ENCODE data around the gene NBEA. TPM values are rescaled to one million over a fixed set of nuclear protein-coding genes. Genes with fewer than 3 reads are reported as not detected.

NBEA gene
- total RNA-seq, 1 experiment from 2014 or later = 3.3 TPM

DNA sequence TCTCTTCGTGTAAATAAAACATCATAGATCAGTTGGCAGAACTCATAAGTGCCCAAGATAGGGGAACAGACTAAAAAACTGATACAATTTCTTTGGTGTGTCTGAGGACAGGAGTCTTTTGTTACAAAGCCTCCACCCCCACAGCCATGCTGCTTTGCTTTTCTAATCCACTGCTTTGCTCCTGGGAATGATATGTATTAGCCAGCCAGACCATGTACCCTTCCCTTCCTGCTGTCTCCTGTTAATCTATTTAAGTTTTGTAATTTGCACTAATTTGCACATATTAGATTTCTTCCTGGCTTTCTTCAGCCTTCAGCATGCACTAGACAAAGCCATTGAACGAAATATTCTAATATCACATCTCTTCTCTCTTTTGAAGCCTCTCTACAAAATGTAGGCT lies 403.9 kb downstream of the NBEA start:
- H3K4me3 ChIP-seq (ENCODE audit: low read depth in 2 of 2, low read length in 2 of 2) = no peak overlapping the region
- TF ChIP-seq POLR2AphosphoS5 (IDR thresholded peaks at IDR 0.05; ENCODE audit: low read depth, low read length) = no peak
- no peak for TF ChIP-seq TCF7L2 (IDR thresholded peaks at IDR 0.05; ENCODE audit: low read depth, low read length)
- TF ChIP-seq, protein P1, sequence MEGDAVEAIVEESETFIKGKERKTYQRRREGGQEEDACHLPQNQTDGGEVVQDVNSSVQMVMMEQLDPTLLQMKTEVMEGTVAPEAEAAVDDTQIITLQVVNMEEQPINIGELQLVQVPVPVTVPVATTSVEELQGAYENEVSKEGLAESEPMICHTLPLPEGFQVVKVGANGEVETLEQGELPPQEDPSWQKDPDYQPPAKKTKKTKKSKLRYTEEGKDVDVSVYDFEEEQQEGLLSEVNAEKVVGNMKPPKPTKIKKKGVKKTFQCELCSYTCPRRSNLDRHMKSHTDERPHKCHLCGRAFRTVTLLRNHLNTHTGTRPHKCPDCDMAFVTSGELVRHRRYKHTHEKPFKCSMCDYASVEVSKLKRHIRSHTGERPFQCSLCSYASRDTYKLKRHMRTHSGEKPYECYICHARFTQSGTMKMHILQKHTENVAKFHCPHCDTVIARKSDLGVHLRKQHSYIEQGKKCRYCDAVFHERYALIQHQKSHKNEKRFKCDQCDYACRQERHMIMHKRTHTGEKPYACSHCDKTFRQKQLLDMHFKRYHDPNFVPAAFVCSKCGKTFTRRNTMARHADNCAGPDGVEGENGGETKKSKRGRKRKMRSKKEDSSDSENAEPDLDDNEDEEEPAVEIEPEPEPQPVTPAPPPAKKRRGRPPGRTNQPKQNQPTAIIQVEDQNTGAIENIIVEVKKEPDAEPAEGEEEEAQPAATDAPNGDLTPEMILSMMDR (IDR thresholded peaks at IDR 0.05) = no peak
- TF ChIP-seq, protein P2, sequence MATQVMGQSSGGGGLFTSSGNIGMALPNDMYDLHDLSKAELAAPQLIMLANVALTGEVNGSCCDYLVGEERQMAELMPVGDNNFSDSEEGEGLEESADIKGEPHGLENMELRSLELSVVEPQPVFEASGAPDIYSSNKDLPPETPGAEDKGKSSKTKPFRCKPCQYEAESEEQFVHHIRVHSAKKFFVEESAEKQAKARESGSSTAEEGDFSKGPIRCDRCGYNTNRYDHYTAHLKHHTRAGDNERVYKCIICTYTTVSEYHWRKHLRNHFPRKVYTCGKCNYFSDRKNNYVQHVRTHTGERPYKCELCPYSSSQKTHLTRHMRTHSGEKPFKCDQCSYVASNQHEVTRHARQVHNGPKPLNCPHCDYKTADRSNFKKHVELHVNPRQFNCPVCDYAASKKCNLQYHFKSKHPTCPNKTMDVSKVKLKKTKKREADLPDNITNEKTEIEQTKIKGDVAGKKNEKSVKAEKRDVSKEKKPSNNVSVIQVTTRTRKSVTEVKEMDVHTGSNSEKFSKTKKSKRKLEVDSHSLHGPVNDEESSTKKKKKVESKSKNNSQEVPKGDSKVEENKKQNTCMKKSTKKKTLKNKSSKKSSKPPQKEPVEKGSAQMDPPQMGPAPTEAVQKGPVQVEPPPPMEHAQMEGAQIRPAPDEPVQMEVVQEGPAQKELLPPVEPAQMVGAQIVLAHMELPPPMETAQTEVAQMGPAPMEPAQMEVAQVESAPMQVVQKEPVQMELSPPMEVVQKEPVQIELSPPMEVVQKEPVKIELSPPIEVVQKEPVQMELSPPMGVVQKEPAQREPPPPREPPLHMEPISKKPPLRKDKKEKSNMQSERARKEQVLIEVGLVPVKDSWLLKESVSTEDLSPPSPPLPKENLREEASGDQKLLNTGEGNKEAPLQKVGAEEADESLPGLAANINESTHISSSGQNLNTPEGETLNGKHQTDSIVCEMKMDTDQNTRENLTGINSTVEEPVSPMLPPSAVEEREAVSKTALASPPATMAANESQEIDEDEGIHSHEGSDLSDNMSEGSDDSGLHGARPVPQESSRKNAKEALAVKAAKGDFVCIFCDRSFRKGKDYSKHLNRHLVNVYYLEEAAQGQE (IDR thresholded peaks at IDR 0.05; ENCODE audit: insufficient read depth in 1 of 2, low read depth in 2 of 2, low read length in 1 of 2) = no peak
- TF ChIP-seq SIN3A (IDR thresholded peaks at IDR 0.05; ENCODE audit: borderline replicate concordance, insufficient read depth, low read depth, low read length) = no peak
- H3K27ac ChIP-seq (ENCODE audit: low read length) = no peak overlapping the region
- intact Hi-C loops (cut with micrococcal nuclease; ENCODE audit: unreplicated experiment) = no loop called here
- ATAC-seq (no peak), DNase-seq (ENCODE audit: low read depth, low spot score) (no peak)
- H3K9me3 ChIP-seq (ENCODE audit: control insufficient read depth, insufficient read depth, low read depth, low read length) = no peaks in the 10 kb centered on the region
- POLR2A ChIA-PET = no interaction called here
- H3K36me3 ChIP-seq (ENCODE audit: control insufficient read depth, insufficient read depth, low read length) = no peaks in the 10 kb centered on the region
- no peaks in the 10 kb centered on the region for H3K27me3 ChIP-seq (ENCODE audit: control insufficient read depth, insufficient read depth, low read length)
- no peaks in the 10 kb centered on the region for H3K4me1 ChIP-seq (ENCODE audit: control insufficient read depth, insufficient read depth, low read length)
- no TSS peak for BruUV-seq (replicated peaks)
- in situ Hi-C loops (cut with HindIII; ENCODE audit: low pct_unique_long_range_greater_than_20kb, low sequenced_read_pairs) = no loop called here
- CTCF ChIA-PET = no interaction called here

DNA sequence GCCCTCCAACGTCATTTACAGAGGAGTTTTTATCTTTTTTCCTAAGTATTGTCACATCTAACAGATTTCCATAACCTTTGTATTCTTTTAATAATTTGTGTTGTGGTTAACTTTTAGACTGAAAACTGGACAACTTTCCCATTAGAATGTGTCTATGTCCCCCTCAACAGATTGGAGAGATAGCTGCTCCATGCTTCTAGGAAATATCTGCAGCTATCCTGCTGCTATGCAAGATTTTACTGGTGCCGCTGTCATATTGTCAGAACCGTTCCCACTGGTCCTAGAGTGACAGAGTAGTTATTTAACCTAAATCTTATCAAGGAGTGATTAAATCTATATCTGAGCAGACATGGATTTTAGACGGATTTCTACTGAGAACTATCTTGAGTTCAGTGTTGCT lies 404.4 kb downstream of the NBEA start:
- in situ Hi-C loops (cut with HindIII; ENCODE audit: low pct_unique_long_range_greater_than_20kb, low sequenced_read_pairs) = no loop called here
- Histone ChIP-seq H3K4me1 (ENCODE audit: control insufficient read depth, insufficient read depth, low read length) (no peaks in the 10 kb centered on the region), H3K36me3 (ENCODE audit: control insufficient read depth, insufficient read depth, low read length) (no peaks in the 10 kb centered on the region), H3K27me3 (ENCODE audit: control insufficient read depth, insufficient read depth, low read length) (no peaks in the 10 kb centered on the region), H3K9me3 (ENCODE audit: control insufficient read depth, insufficient read depth, low read depth, low read length) (no peaks in the 10 kb centered on the region), H3K27ac (ENCODE audit: low read length) (no peak overlapping the region), H3K4me3 (ENCODE audit: low read depth in 2 of 2, low read length in 2 of 2) (no peak overlapping the region)
- no TSS peak for BruUV-seq (replicated peaks)
- TF ChIP-seq TCF7L2 (IDR thresholded peaks at IDR 0.05; ENCODE audit: low read depth, low read length) (no peak), POLR2AphosphoS5 (IDR thresholded peaks at IDR 0.05; ENCODE audit: low read depth, low read length) (no peak), SIN3A (IDR thresholded peaks at IDR 0.05; ENCODE audit: borderline replicate concordance, insufficient read depth, low read depth, low read length) (no peak)
- TF ChIP-seq, protein P1 (IDR thresholded peaks at IDR 0.05) = no peak
- TF ChIP-seq, protein P2 (IDR thresholded peaks at IDR 0.05; ENCODE audit: insufficient read depth in 1 of 2, low read depth in 2 of 2, low read length in 1 of 2) = no peak
- POLR2A ChIA-PET = no interaction called here
- CTCF ChIA-PET = no interaction called here
- ATAC-seq (no peak), DNase-seq (ENCODE audit: low read depth, low spot score) (no peak)
- intact Hi-C loops (cut with micrococcal nuclease; ENCODE audit: unreplicated experiment) = no loop called here
